GM19452 (cell line): ENCODE results near the gene NACC1.

Source experiments
- ATAC-seq: cut with Tn5 transposase; IDR thresholded peaks from one replicate; pipeline ENCODE4 v1.9.1; 2021; ENCODE audit not compliant: unreplicated experiment

Gene NACC1

DNA sequence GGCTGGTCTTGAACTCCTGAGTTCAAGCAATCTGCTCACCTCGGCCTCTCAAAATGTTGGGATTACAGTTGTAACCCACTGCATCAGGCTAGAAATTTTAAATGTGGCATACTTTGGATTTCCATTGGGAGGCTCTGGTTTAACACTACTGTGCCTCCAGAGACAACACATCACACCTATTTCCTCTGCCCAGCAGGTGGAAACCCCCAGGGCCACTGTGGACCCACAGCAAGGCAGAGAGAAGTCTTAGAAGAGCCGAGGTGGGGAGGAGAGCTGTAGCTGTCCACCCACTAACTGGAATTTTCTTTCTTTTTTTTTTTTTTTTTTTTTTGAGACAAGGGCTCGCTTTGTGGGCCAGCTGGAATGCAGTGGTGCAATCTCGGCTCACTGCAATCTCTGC lies 71.5 kb downstream of the NACC1 start:
- no peak for ATAC-seq
